HCT116 (cell line): ENCODE measurements around the gene ZNF3. TPM values are rescaled to one million over a fixed set of nuclear protein-coding genes. Genes with fewer than 3 reads are reported as not detected.
A peak's percentile ranks its signal among the peaks of the same experiment; 100 is the strongest.

Experiments
- ATAC-seq: fragments of 200-7000 bp; cut with Tn5 transposase; 2 replicates; pipeline ENCODE4 v1.9.1; 2020; ENCODE audit warnings: mild to moderate bottlenecking, moderate library complexity
- BruUV-seq: library from RNA; stranded (reverse); fragments of 400-500 nt; replicated peaks from 2 replicates; lab custom pipeline; 2021; lab: Mats Ljungman, UMichigan
- CTCF ChIA-PET: fragments of 300-600 bp; sonication (Branson Sonifier 250); formaldehyde crosslinking; loops from one replicate; lab custom pipeline; 2021; ENCODE audit warnings: antibody characterized with exemption; lab: Charles Lee
- POLR2A ChIA-PET: fragments of 300-600, 350-600 bp; sonication (Branson Sonifier 250); formaldehyde crosslinking; loops from one replicate; lab custom pipeline; 2021; ENCODE audit warnings: antibody characterized with exemption; lab: Charles Lee
- RAD21 ChIA-PET, 2 experiments: fragments of 300-600 bp; sonication (Branson Sonifier 250); formaldehyde crosslinking; loops; one replicate each; lab custom pipeline; 2023; ENCODE audit warnings: low total read pairs in 2 of 2; ENCODE audit not compliant: uncharacterized antibody in 2 of 2, unreplicated experiment in 2 of 2, low non-redundant PET in 1 of 2; lab: Charles Lee
- DNase-seq: peaks from one replicate; pipeline ENCODE4 v3.0.0-alpha.2; 2010; ENCODE audit warnings: low read depth, low spot score
- H2AFZ ChIP-seq: fragments of 200-600 bp; shearing (Covaris generic), sonication (generic); 2 replicates; pipeline ENCODE4 v1.6.1; 2017; ENCODE audit warnings: low read depth, mixed run types, mixed read lengths, antibody characterized with exemption, low read length; ENCODE audit not compliant: poor library complexity, severe bottlenecking
- H3K27ac ChIP-seq: 2 replicates; pipeline ENCODE4 v1.5.1; 2012; ENCODE audit warnings: low read depth, low read length
- H3K27me3 ChIP-seq: fragments of 200-600 bp; sonication (generic); 2 replicates; pipeline ENCODE4 v1.6.1; 2016; ENCODE audit warnings: mixed run types, low read length, mixed read lengths; ENCODE audit not compliant: insufficient read depth
- H3K36me3 ChIP-seq, 2 experiments: fragments of 200-500 bp in 1 of 2; fragments of 200-600 bp in 1 of 2; sonication (Bioruptor generic) in 1 of 2; sonication (generic) in 1 of 2; 2 replicates each; pipeline versions ENCODE4 v1.5.1 to v1.6.1; 2014 to 2016; ENCODE audit warnings: low read length in 2 of 2, inconsistent platforms in 1 of 2, mixed read lengths in 1 of 2, mixed run types in 1 of 2; ENCODE audit not compliant: insufficient read depth in 2 of 2, control insufficient read depth in 1 of 2
- H3K4me1 ChIP-seq, 2 experiments: fragments of 200-600 bp in 1 of 2; sonication (generic) in 1 of 2; 2 replicates each; pipeline versions ENCODE4 v1.5.1 to v1.6.1; 2012 to 2017; ENCODE audit warnings: low read length in 2 of 2, inconsistent platforms in 1 of 2, mild to moderate bottlenecking in 1 of 2, mixed read lengths in 1 of 2, mixed run types in 1 of 2, moderate library complexity in 1 of 2; ENCODE audit not compliant: insufficient read depth in 2 of 2, control insufficient read depth in 1 of 2
- H3K4me2 ChIP-seq: fragments of 200-600 bp; sonication (generic); 2 replicates; pipeline ENCODE4 v1.6.1; 2017; ENCODE audit warnings: mixed run types, low read length, mixed read lengths
- H3K4me3 ChIP-seq, 2 experiments: fragments of 200-600 bp in 1 of 2; sonication (generic) in 1 of 2; replicated peaks in 1 of 2; 2 replicates each; pipeline ENCODE4 v1.5.1; 2011 to 2016; ENCODE audit warnings: low read length in 2 of 2, control low read depth in 1 of 2, low read depth in 1 of 2, mild to moderate bottlenecking in 1 of 2, mixed read lengths in 1 of 2, mixed run types in 1 of 2
- H3K79me2 ChIP-seq: fragments of 200-600 bp; sonication (generic); 2 replicates; pipeline ENCODE4 v1.6.1; 2017; ENCODE audit warnings: mild to moderate bottlenecking, mixed run types, low read length, moderate library complexity, mixed read lengths; ENCODE audit not compliant: insufficient read depth
- H3K9ac ChIP-seq: fragments of 200-600 bp; sonication (generic); 2 replicates; pipeline ENCODE4 v1.6.1; 2016; ENCODE audit warnings: low read length, mixed read lengths
- H3K9me2 ChIP-seq: fragments of 200-600 bp; sonication (generic), shearing (Covaris generic); 2 replicates; pipeline ENCODE4 v1.6.1; 2017; ENCODE audit warnings: mixed run types, mild to moderate bottlenecking, moderate library complexity; ENCODE audit not compliant: insufficient read depth
- H3K9me3 ChIP-seq, 2 experiments: fragments of 200-500 bp in 1 of 2; fragments of 200-600 bp in 1 of 2; sonication (Bioruptor generic) in 1 of 2; sonication (generic) in 1 of 2; 2 replicates each; pipeline ENCODE4 v1.6.1; 2014 to 2017; ENCODE audit warnings: low read length in 2 of 2, mixed read lengths in 2 of 2, inconsistent platforms in 1 of 2, low read depth in 1 of 2, mild to moderate bottlenecking in 1 of 2, mixed run types in 1 of 2, moderate library complexity in 1 of 2; ENCODE audit not compliant: control insufficient read depth in 1 of 2, insufficient read depth in 1 of 2
- H4K20me1 ChIP-seq: fragments of 200-600 bp; sonication (generic), shearing (Covaris generic); 2 replicates; pipeline ENCODE4 v1.6.1; 2017; ENCODE audit warnings: mixed run types, mild to moderate bottlenecking, moderate library complexity; ENCODE audit not compliant: insufficient read depth
- CBX3 ChIP-seq: IDR thresholded peaks from 2 replicates; pipeline ENCODE4 v1.6.1; 2012; ENCODE audit warnings: low read depth
- CEBPB ChIP-seq: IDR thresholded peaks from 2 replicates; pipeline ENCODE4 v1.6.1; 2012; ENCODE audit warnings: low read depth
- EZH2phosphoT487 ChIP-seq: fragments of 200-600 bp; IDR thresholded peaks from 2 replicates; pipeline ENCODE4 v1.6.1; 2018; ENCODE audit warnings: antibody characterized with exemption, borderline replicate concordance
- FOSL1 ChIP-seq: IDR thresholded peaks from 2 replicates; pipeline ENCODE4 v1.6.1; 2012; ENCODE audit warnings: low read depth
- JUND ChIP-seq: IDR thresholded peaks from 2 replicates; pipeline ENCODE4 v1.6.1; 2012
- SP1 ChIP-seq: IDR thresholded peaks from 2 replicates; pipeline ENCODE4 v1.6.1; 2012; ENCODE audit warnings: low read depth
- SRF ChIP-seq: IDR thresholded peaks from 2 replicates; pipeline ENCODE4 v1.6.1; 2012; ENCODE audit warnings: low read depth
- YY1 ChIP-seq: IDR thresholded peaks from 2 replicates; pipeline ENCODE4 v1.6.1; 2011; ENCODE audit warnings: low read length, low read depth, moderate library complexity, mild to moderate bottlenecking; ENCODE audit not compliant: insufficient replicate concordance; ENCODE audit errors: extremely low read depth
- ZBTB33 ChIP-seq: IDR thresholded peaks from 2 replicates; pipeline ENCODE4 v1.6.1; 2011; ENCODE audit warnings: mild to moderate bottlenecking, low read length, moderate library complexity; ENCODE audit not compliant: insufficient replicate concordance; ENCODE audit errors: extremely low read depth
- intact Hi-C: fragments of 100-400 bp; cut with micrococcal nuclease; formaldehyde crosslinking; loops from 2 replicates; pipeline ENCODE4 v1.10.0; 2022
- total RNA-seq: library from RNA; stranded (reverse); gene quantifications from one replicate; pipeline ENCODE4 v1.2.1, GENCODE V29; 2021; ENCODE audit not compliant: unreplicated experiment
- TF ChIP-seq, protein P1 (sequence below): IDR thresholded peaks from 2 replicates; pipeline ENCODE4 v1.6.1; 2012; ENCODE audit warnings: low read depth
- TF ChIP-seq, protein P2 (sequence below): IDR thresholded peaks from 2 replicates; pipeline ENCODE4 v1.6.1; 2012

The ZNF3 gene
- total RNA-seq, 1 experiment from 2014 or later: 28.2 TPM

DNA sequence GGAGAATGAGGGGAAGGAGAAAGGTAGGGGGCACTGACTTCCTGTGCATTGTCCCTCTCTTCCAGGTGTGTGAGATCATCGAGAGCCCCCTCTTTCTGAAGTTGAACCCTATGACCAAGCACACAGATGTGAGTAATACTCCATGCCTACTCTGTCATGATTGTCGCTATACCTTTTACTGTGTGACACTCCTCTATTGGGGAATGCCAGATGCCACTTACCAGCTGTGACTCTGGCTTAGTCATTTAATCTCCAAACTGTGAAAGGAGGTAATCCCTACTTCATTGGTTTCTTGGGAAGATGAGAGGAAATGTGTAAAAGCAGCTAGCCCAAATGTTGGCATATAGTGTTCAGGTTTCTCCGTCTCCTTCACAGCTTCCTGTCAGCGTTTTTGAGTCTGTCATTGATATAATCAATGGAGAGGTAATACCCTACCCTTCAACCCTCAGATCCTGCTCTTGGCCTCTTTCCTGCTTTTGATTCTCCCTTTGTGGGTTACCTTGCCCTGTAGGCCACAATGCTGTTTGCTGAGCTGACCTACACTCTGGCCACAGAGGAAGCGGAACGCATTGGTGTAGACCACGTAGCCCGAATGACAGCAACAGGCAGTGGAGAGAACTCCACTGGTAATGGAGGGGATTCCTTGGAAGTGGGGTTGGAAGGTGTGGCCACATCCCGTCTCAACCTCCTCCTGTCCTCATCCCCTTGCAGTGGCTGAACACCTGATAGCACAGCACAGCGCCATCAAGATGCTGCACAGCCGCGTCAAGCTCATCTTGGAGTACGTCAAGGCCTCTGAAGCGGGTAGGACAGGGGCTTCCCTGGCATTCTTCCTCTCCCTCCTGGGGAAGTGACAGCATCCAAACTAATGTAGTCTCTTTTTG lies 9.2 kb upstream of the ZNF3 start:
- H3K4me2 ChIP-seq: peak overlapping the region; percentile 83
- intact Hi-C loops: no loop called here
- TSS peak; percentile 55 for BruUV-seq
- CTCF ChIA-PET: no interaction called here
- H3K9me3 ChIP-seq: no peaks in the 10 kb centered on the region
- TF ChIP-seq EZH2phosphoT487 (no peak), ZBTB33 (no peak), CEBPB (no peak), SP1 (no peak), FOSL1 (no peak), SRF (no peak), YY1 (no peak), JUND (no peak), CBX3 (no peak)
- TF ChIP-seq, protein P1, sequence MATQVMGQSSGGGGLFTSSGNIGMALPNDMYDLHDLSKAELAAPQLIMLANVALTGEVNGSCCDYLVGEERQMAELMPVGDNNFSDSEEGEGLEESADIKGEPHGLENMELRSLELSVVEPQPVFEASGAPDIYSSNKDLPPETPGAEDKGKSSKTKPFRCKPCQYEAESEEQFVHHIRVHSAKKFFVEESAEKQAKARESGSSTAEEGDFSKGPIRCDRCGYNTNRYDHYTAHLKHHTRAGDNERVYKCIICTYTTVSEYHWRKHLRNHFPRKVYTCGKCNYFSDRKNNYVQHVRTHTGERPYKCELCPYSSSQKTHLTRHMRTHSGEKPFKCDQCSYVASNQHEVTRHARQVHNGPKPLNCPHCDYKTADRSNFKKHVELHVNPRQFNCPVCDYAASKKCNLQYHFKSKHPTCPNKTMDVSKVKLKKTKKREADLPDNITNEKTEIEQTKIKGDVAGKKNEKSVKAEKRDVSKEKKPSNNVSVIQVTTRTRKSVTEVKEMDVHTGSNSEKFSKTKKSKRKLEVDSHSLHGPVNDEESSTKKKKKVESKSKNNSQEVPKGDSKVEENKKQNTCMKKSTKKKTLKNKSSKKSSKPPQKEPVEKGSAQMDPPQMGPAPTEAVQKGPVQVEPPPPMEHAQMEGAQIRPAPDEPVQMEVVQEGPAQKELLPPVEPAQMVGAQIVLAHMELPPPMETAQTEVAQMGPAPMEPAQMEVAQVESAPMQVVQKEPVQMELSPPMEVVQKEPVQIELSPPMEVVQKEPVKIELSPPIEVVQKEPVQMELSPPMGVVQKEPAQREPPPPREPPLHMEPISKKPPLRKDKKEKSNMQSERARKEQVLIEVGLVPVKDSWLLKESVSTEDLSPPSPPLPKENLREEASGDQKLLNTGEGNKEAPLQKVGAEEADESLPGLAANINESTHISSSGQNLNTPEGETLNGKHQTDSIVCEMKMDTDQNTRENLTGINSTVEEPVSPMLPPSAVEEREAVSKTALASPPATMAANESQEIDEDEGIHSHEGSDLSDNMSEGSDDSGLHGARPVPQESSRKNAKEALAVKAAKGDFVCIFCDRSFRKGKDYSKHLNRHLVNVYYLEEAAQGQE: no peak
- TF ChIP-seq, protein P2, sequence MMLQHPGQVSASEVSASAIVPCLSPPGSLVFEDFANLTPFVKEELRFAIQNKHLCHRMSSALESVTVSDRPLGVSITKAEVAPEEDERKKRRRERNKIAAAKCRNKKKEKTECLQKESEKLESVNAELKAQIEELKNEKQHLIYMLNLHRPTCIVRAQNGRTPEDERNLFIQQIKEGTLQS: no peak
- RAD21 ChIA-PET: no interaction called here
- peaks cover 33 to 52% of the 10 kb centered on the region in 2 experiments for H3K36me3 ChIP-seq
- no peak overlapping the region for H2AFZ ChIP-seq
- no peaks in the 10 kb centered on the region for H3K27me3 ChIP-seq
- peaks cover 8 to 38% of the 10 kb centered on the region in 2 experiments for H3K4me1 ChIP-seq
- peaks cover 41% of the 10 kb centered on the region for H3K79me2 ChIP-seq
- H3K4me3 ChIP-seq: no peak overlapping the region
- peaks cover 13% of the 10 kb centered on the region for H4K20me1 ChIP-seq
- POLR2A ChIA-PET: interaction anchor here (1.3 to 2.3 kb wide), 2 partner anchors 10 to 11 kb away, joined by 3 to 8 read pairs; partner anchors contain the start of genes AP4M1 and MCM7
- H3K9me2 ChIP-seq: no peaks in the 10 kb centered on the region
- peak overlapping the region; percentile 90; the same call in 1 of the 2 replicates for H3K27ac ChIP-seq
- DNase-seq (no peak), ATAC-seq (peak; percentile 12)
- H3K9ac ChIP-seq: no peak overlapping the region
